Endothelial cell of umbilical vein (primary cell): ENCODE data around the gene SPON2. TPM values are rescaled to one million over a fixed set of nuclear protein-coding genes. Genes with fewer than 3 reads are reported as not detected.

ENCODE experiments used
- BruUV-seq: library from RNA; stranded (reverse); fragments of 400-500 nt; replicated peaks from 2 replicates; lab custom pipeline; 2021; lab: Mats Ljungman, UMichigan
- CTCF ChIA-PET: fragments of 300-600, 350-600 bp; sonication (Branson Sonifier 250); formaldehyde crosslinking; loops from one replicate; lab custom pipeline; 2021; ENCODE audit warnings: antibody characterized with exemption, inconsistent platforms; lab: Charles Lee
- POLR2A ChIA-PET: fragments of 300-600, 350-600 bp; sonication (Branson Sonifier 250); formaldehyde crosslinking; loops from one replicate; lab custom pipeline; 2021; ENCODE audit warnings: antibody characterized with exemption, inconsistent platforms; lab: Charles Lee
- DNase-seq: peaks from one replicate; pipeline ENCODE4 v3.0.0-alpha.2; 2011; ENCODE audit warnings: low read depth, low spot score
- FAIRE-seq: peaks from 2 replicates; lab custom pipeline; 2011; peaks lifted over from hg19 to GRCh38; lab: Jason Lieb, UNC
- H2AFZ ChIP-seq: 2 replicates; pipeline ENCODE4 v1.6.0; 2012; ENCODE audit warnings: low read depth, low read length, control low read depth, inconsistent platforms
- H3K27ac ChIP-seq: 2 replicates; pipeline ENCODE4 v1.5.1; 2011; ENCODE audit warnings: low read depth, mild to moderate bottlenecking, control low read depth, low read length, moderate library complexity; ENCODE audit not compliant: insufficient read depth
- H3K27me3 ChIP-seq, 2 experiments: 2 replicates each; pipeline versions ENCODE4 v1.6.0 to v1.6.1; 2011; ENCODE audit warnings: low read length in 2 of 2, mixed read lengths in 1 of 2; ENCODE audit not compliant: control insufficient read depth in 2 of 2, insufficient read depth in 2 of 2
- H3K36me3 ChIP-seq, 2 experiments: 2 replicates in 1 of 2; 3 replicates in 1 of 2; pipeline ENCODE4 v1.5.1; 2011; ENCODE audit warnings: low read length in 2 of 2, mild to moderate bottlenecking in 1 of 2, moderate library complexity in 1 of 2; ENCODE audit not compliant: control insufficient read depth in 2 of 2, insufficient read depth in 2 of 2; ENCODE audit errors: extremely low read depth in 1 of 2
- H3K4me1 ChIP-seq: 3 replicates; pipeline ENCODE4 v1.5.1; 2011; ENCODE audit warnings: mild to moderate bottlenecking, low read length; ENCODE audit not compliant: control insufficient read depth, insufficient read depth; ENCODE audit errors: extremely low read depth
- H3K4me2 ChIP-seq: 2 replicates; pipeline ENCODE4 v1.6.1; 2011; ENCODE audit warnings: low read length, control low read depth, mixed read lengths; ENCODE audit not compliant: insufficient read depth
- H3K4me3 ChIP-seq, 3 experiments: fragments of 200-600 bp in 1 of 3; sonication (generic), shearing (Covaris generic) in 1 of 3; replicated peaks in 1 of 3; 2 replicates each; pipeline ENCODE4 v1.5.1; 2011 to 2016; ENCODE audit warnings: control low read depth in 3 of 3, low read length in 3 of 3, mild to moderate bottlenecking in 2 of 3, inconsistent platforms in 1 of 3, low read depth in 1 of 3, moderate library complexity in 1 of 3; ENCODE audit not compliant: insufficient read depth in 1 of 3
- H3K79me2 ChIP-seq: 2 replicates; pipeline ENCODE4 v1.6.0; 2012; ENCODE audit warnings: low read length, inconsistent platforms; ENCODE audit not compliant: control insufficient read depth, insufficient read depth
- H3K9ac ChIP-seq: replicated peaks from 2 replicates; pipeline ENCODE3; 2011; ENCODE audit warnings: low read length, control low read depth; ENCODE audit not compliant: insufficient read depth; ENCODE audit errors: extremely low read depth
- H3K9me1 ChIP-seq: replicated peaks from 3 replicates; pipeline ENCODE4 v1.6.0; 2011; ENCODE audit warnings: mild to moderate bottlenecking, low read length; ENCODE audit not compliant: control insufficient read depth, insufficient read depth; ENCODE audit errors: extremely low read depth
- H3K9me3 ChIP-seq: replicated peaks from 2 replicates; pipeline ENCODE4 v1.5.1; 2012; ENCODE audit warnings: low read length, inconsistent platforms; ENCODE audit not compliant: control insufficient read depth, insufficient read depth
- H4K20me1 ChIP-seq: replicated peaks from 2 replicates; pipeline ENCODE3; 2011; ENCODE audit warnings: mild to moderate bottlenecking, low read length; ENCODE audit not compliant: control insufficient read depth, insufficient read depth; ENCODE audit errors: extremely low read depth
- EZH2 ChIP-seq: IDR thresholded peaks from 2 replicates; pipeline ENCODE4 v1.6.1; 2012; ENCODE audit warnings: borderline replicate concordance, low read depth, mild to moderate bottlenecking, moderate library complexity, low read length, inconsistent platforms; ENCODE audit not compliant: severe bottlenecking
- FOS ChIP-seq: IDR thresholded peaks from 2 replicates; pipeline ENCODE4 v1.6.1; 2011; ENCODE audit warnings: mild to moderate bottlenecking, low read length, moderate library complexity, borderline replicate concordance; ENCODE audit not compliant: insufficient read depth
- GATA2 ChIP-seq: IDR thresholded peaks from 2 replicates; pipeline ENCODE4 v1.7.0; 2011; ENCODE audit warnings: low read depth, mild to moderate bottlenecking, moderate library complexity, mixed read lengths, low read length; ENCODE audit not compliant: insufficient read length, insufficient read depth
- JUN ChIP-seq: IDR thresholded peaks from 2 replicates; pipeline ENCODE4 v1.6.1; 2011; ENCODE audit warnings: borderline replicate concordance, low read depth; ENCODE audit not compliant: insufficient read length, insufficient read depth
- MYC ChIP-seq: IDR thresholded peaks from one replicate; pipeline ENCODE4 v1.6.1; 2011; ENCODE audit warnings: mild to moderate bottlenecking, low read depth, low read length
- POLR2A ChIP-seq: IDR thresholded peaks from 2 replicates; pipeline ENCODE4 v1.6.1; 2012; ENCODE audit warnings: low read depth, mild to moderate bottlenecking, control low read depth, low read length
- POLR2AphosphoS5 ChIP-seq: IDR thresholded peaks from 2 replicates; pipeline ENCODE4 v1.6.1; 2012; ENCODE audit warnings: low read depth, mild to moderate bottlenecking, control low read depth, low read length, moderate library complexity; ENCODE audit not compliant: insufficient read depth
- dilution Hi-C: fragments of 300-500 bp; cut with MboI; formaldehyde crosslinking; loops from one replicate; pipeline ENCODE4 v1.15.0; 2019; ENCODE audit warnings: low sequenced_read_pairs; ENCODE audit not compliant: extremely low pct_ligation_motif_present
- intact Hi-C: fragments of 100-400 bp; cut with micrococcal nuclease; formaldehyde crosslinking; loops from one replicate; pipeline ENCODE4 v1.10.0; 2022
- polyA plus RNA-seq, 4 experiments: library from polyadenylated mRNA; depleted of rRNA in 3 of 4; stranded (reverse) in 3 of 4; unstranded in 1 of 4; fragments of >200 nt; gene quantifications; 2 replicates each; pipeline versions ENCODE4 v1.2.1 to v1.2.3, GENCODE V29; 2011 to 2012; ENCODE audit warnings: missing spikeins in 1 of 4
- total RNA-seq: library from RNA; stranded (reverse); gene quantifications from 2 replicates; pipeline ENCODE4 v1.2.3, GENCODE V29; 2021
- TF ChIP-seq, protein P1 (sequence below), 2 donors: IDR thresholded peaks; 1 replicate in 1 of 2; 2 replicates in 1 of 2; pipeline ENCODE4 v1.5.1; 2011; ENCODE audit warnings: low read length in 2 of 2, mild to moderate bottlenecking in 2 of 2, moderate library complexity in 2 of 2, control low read depth in 1 of 2, inconsistent platforms in 1 of 2, low read depth in 1 of 2; ENCODE audit not compliant: insufficient read depth in 1 of 2; ENCODE audit errors: extremely low read depth in 1 of 2
- TF ChIP-seq, protein P2 (sequence below): IDR thresholded peaks from 2 replicates; pipeline ENCODE4 v1.6.1; 2011; ENCODE audit not compliant: insufficient read depth, insufficient read length

Gene SPON2
- total and polyA plus RNA-seq, 2 donors (not counting 3 experiments of a cell fraction or from before 2014, with no cell fraction given): 0.04 TPM; not detected in 1

DNA sequence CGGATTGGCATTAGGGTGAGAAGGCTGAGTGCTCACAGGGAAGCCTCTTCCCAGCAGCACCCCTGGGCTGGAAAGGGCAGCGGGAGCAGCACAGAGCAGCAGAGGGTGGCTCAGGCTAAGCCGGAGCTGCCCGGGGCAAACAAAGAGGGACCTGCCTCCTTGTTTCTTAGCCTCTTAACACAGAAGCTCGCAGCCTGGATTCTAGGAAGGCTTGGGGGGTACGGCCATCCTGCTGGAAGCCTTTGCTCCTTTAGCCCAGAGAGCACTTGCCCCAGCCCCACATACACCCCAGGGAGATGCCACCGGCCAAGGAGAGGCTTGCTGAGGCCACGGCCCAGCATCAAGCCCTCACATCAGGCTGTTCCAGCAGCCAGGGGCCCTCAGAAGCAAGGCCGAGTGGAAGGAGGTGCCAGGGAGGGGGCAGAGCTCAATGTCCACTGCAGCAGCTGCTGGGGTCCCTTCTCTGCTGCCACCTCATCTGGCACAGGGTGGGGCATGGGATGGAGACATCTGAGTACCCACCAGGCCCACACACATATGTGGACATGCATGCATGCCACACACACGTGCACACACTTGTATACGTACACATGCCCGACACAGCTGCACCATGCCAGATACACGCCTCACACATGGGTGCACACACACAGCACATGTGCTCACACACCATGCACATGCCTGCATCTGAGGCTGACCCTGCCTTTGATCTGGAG, 20.3 kb upstream of the SPON2 start:
- DNase-seq (no peak), FAIRE-seq (no peak)
- no peak overlapping the region for H2AFZ ChIP-seq
- H3K36me3 ChIP-seq: no peaks in the 10 kb centered on the region
- BruUV-seq: no TSS peak
- H3K4me3 ChIP-seq: no peak overlapping the region
- H4K20me1 ChIP-seq: no peaks in the 10 kb centered on the region
- dilution Hi-C loops (no loop called here), intact Hi-C loops (no loop called here)
- H3K9me3 ChIP-seq: no peaks in the 10 kb centered on the region
- no peak overlapping the region for H3K9ac ChIP-seq
- no peaks in the 10 kb centered on the region for H3K9me1 ChIP-seq
- no peak overlapping the region for H3K27ac ChIP-seq
- no peak for TF ChIP-seq POLR2AphosphoS5
- TF ChIP-seq, protein P1, sequence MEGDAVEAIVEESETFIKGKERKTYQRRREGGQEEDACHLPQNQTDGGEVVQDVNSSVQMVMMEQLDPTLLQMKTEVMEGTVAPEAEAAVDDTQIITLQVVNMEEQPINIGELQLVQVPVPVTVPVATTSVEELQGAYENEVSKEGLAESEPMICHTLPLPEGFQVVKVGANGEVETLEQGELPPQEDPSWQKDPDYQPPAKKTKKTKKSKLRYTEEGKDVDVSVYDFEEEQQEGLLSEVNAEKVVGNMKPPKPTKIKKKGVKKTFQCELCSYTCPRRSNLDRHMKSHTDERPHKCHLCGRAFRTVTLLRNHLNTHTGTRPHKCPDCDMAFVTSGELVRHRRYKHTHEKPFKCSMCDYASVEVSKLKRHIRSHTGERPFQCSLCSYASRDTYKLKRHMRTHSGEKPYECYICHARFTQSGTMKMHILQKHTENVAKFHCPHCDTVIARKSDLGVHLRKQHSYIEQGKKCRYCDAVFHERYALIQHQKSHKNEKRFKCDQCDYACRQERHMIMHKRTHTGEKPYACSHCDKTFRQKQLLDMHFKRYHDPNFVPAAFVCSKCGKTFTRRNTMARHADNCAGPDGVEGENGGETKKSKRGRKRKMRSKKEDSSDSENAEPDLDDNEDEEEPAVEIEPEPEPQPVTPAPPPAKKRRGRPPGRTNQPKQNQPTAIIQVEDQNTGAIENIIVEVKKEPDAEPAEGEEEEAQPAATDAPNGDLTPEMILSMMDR (IDR thresholded peaks at IDR 0.05; ENCODE audit: extremely low read depth in 1 of 2, insufficient read depth in 1 of 2, low read depth in 1 of 2, low read length in 2 of 2): no peak
- no peak for TF ChIP-seq MYC
- TF ChIP-seq EZH2: no peak
- TF ChIP-seq JUN: no peak
- TF ChIP-seq POLR2A: no peak
- no peak for TF ChIP-seq GATA2
- no peak for TF ChIP-seq FOS
- TF ChIP-seq, protein P2, sequence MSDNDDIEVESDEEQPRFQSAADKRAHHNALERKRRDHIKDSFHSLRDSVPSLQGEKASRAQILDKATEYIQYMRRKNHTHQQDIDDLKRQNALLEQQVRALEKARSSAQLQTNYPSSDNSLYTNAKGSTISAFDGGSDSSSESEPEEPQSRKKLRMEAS: no peak
- POLR2A ChIA-PET: no interaction called here
- H3K4me2 ChIP-seq: no peak overlapping the region
- H3K27me3 ChIP-seq: no peaks in the 10 kb centered on the region
- peaks cover 6% of the 10 kb centered on the region for H3K4me1 ChIP-seq
- CTCF ChIA-PET: interaction anchor here (0.9 to 1.5 kb wide), 4 partner anchors 11 to 75 kb away, joined by 3 to 9 read pairs (median 5); no protein-coding TSS in a partner anchor
- H3K79me2 ChIP-seq: no peaks in the 10 kb centered on the region
